Uterus (tissue), 4 donors: ENCODE measurements around the gene FTH1. TPM values are rescaled to one million over a fixed set of nuclear protein-coding genes. Genes with fewer than 3 reads are reported as not detected.
A peak's percentile ranks its signal among the peaks of the same experiment; 100 is the strongest.

Source experiments
- DNase-seq, 2 donors: peaks; one replicate each; pipeline ENCODE4 v3.0.0-alpha.2; 2019 to 2020
- H3K27ac ChIP-seq, 2 donors: fragments of 200-600 bp; sonication (generic); 1 replicate in 1 of 2; 2 replicates in 1 of 2; pipeline ENCODE4 v1.5.1; 2016 to 2018
- H3K27me3 ChIP-seq, 2 donors: fragments of 200-600 bp; sonication (generic); one replicate each; pipeline ENCODE4 v1.5.1; 2018 to 2019; ENCODE audit warnings: control low read depth in 1 of 2
- H3K36me3 ChIP-seq, 2 donors: fragments of 200-600 bp; sonication (generic); one replicate each; pipeline ENCODE4 v1.5.1; 2019; ENCODE audit warnings: control low read depth in 1 of 2
- H3K4me1 ChIP-seq, 2 donors: fragments of 200-600 bp; sonication (generic); one replicate each; pipeline ENCODE4 v1.5.1; 2018 to 2019; ENCODE audit warnings: control low read depth in 1 of 2
- H3K4me3 ChIP-seq, 2 donors: fragments of 200-600 bp; sonication (generic); 1 replicate in 1 of 2; 2 replicates in 1 of 2; pipeline ENCODE4 v1.5.1; 2018 to 2019; ENCODE audit warnings: mild to moderate bottlenecking in 1 of 2
- H3K9me3 ChIP-seq, 2 donors: fragments of 200-600 bp; sonication (generic); one replicate each; pipeline ENCODE4 v1.5.1; 2019; ENCODE audit warnings: control low read depth in 1 of 2
- POLR2A ChIP-seq, 2 donors: fragments of 450-650 bp; IDR thresholded peaks; one replicate each; pipeline ENCODE4 v1.6.1; 2016; ENCODE audit warnings: antibody characterized with exemption in 2 of 2, mild to moderate bottlenecking in 1 of 2, moderate library complexity in 1 of 2
- intact Hi-C: fragments of 100-400 bp; cut with DNase I; formaldehyde crosslinking; loops from one replicate; pipeline ENCODE4 v1.15.1; 2023; ENCODE audit warnings: low total_unique reads
- total RNA-seq, 4 donors: library from RNA; depleted of rRNA in 3 of 4; stranded (reverse); fragments of >200 nt in 3 of 4; gene quantifications; one replicate each; pipeline versions ENCODE4 v1.1.0 to v1.2.4, GENCODE V29; 2014 to 2023
- TF ChIP-seq, protein P1 (sequence below), 4 experiments: fragments of 200-600 bp in 2 of 4; fragments of 450-650 bp in 2 of 4; sonication (generic) in 2 of 4; IDR thresholded peaks; one replicate each; pipeline ENCODE4 v1.5.1; 2016 to 2019; ENCODE audit warnings: antibody characterized with exemption in 4 of 4, mild to moderate bottlenecking in 2 of 4, moderate library complexity in 1 of 4
- donor health status: DM: yes; HTN: yes; CAD: no.

FTH1 gene
- total RNA-seq, 4 donors from 2014 or later, result 402 to 1,927 (median 1,615) TPM

DNA sequence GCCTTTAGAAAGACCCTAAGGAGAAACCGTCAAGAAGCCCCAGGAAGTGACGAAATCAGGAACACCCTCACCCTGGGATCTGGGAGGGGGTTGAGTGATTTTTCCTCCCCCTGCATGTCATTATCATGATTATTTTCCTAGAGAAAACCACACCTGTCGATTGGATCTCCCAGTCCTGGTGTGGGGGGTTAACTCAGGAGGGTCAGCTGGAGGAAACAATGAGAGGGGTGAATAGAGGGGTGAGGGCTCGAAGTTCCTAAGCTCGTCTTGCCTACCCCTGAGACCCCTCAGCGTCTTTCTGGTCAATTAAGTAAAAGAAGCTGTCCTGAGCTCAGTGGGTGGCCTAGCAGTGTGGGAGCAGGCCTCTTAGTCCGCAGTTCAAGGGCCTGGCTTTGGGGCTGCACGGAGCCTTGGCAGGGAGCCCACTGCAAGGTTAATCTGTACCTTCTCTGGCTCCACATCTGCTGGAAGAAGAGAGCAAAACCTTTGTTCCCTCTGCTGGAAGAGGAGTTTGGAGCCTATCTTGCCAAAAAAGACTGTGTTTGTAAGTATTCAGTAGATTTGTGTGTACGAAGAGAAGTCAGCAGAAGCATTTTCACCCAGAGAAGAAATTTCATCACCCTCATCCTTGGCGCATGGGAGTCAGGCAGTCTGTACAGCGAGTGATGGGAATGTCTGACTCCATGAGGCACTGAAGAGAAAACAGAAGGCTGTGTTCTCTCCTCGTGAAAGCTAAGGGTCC, 34.2 kb upstream of the FTH1 start:
- Histone ChIP-seq H3K4me3 (no peak overlapping the region), H3K4me1 (peaks cover 0 to 3% of the 10 kb centered on the region in 2 donors), H3K9me3 (no peaks in the 10 kb centered on the region), H3K36me3 (no peaks in the 10 kb centered on the region), H3K27ac (peak overlapping the region in 1 of 2 donors; percentile 64), H3K27me3 (no peaks in the 10 kb centered on the region)
- TF ChIP-seq POLR2A (IDR thresholded peaks at IDR 0.05), result no peak
- TF ChIP-seq, protein P1, sequence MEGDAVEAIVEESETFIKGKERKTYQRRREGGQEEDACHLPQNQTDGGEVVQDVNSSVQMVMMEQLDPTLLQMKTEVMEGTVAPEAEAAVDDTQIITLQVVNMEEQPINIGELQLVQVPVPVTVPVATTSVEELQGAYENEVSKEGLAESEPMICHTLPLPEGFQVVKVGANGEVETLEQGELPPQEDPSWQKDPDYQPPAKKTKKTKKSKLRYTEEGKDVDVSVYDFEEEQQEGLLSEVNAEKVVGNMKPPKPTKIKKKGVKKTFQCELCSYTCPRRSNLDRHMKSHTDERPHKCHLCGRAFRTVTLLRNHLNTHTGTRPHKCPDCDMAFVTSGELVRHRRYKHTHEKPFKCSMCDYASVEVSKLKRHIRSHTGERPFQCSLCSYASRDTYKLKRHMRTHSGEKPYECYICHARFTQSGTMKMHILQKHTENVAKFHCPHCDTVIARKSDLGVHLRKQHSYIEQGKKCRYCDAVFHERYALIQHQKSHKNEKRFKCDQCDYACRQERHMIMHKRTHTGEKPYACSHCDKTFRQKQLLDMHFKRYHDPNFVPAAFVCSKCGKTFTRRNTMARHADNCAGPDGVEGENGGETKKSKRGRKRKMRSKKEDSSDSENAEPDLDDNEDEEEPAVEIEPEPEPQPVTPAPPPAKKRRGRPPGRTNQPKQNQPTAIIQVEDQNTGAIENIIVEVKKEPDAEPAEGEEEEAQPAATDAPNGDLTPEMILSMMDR (IDR thresholded peaks at IDR 0.05), result no peak
- peak; percentile 42 to 62 for DNase-seq
- intact Hi-C loops, result no loop called here

DNA sequence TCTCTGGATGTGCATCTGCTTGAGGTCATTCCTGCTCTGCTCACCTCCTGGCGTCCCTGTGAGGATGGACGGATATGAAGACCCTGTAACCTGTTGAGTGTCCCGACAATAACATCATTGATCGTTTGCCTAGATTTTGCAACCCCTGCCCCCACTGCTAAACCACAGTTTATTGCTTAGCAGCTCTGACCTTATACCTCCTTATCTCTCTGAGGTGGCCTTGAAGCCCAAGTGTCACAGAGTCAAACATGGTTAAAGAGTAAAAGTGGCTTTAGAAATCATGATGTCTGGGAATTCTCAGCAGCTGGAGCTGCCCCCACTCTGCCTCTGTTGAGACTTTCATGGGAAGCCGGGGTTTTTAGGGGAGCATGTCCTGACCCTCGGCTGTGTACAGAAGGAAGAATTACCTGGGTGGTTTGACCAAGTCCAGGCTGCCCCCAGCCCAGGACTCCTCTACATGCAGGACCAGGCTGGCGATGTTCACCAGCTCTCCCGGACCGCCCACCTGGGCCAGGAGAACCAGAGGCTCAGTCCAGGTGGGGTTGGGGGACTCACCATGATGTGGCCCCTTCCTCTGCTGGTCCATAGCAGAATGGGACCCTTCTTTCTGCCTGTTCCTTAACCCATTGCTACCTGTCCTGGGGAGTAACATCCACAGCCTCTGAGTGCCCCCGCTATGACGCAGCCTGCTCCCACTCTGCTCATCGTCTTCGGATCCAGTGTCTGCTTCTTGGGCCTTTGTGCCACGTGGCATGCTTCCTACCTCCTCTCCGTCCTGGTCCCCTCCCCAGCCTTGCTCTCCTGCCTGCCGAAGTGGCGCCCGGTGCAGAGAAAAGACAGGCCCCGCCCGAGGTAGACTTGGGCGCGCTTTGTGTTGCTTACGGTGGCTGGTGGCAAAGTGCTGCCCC, 33.4 kb upstream of the FTH1 start:
- TF ChIP-seq, protein P1 (IDR thresholded peaks at IDR 0.05), result no peak
- TF ChIP-seq POLR2A (IDR thresholded peaks at IDR 0.05), result no peak
- peak overlapping the region in 1 of 2 donors; percentile 64 for H3K27ac ChIP-seq
- H3K36me3 ChIP-seq, result no peaks in the 10 kb centered on the region
- H3K4me3 ChIP-seq, result no peak overlapping the region
- intact Hi-C loops, result no loop called here
- H3K4me1 ChIP-seq, result peaks cover 0 to 3% of the 10 kb centered on the region in 2 donors
- no peak for DNase-seq
- H3K9me3 ChIP-seq, result no peaks in the 10 kb centered on the region
- no peaks in the 10 kb centered on the region for H3K27me3 ChIP-seq

DNA sequence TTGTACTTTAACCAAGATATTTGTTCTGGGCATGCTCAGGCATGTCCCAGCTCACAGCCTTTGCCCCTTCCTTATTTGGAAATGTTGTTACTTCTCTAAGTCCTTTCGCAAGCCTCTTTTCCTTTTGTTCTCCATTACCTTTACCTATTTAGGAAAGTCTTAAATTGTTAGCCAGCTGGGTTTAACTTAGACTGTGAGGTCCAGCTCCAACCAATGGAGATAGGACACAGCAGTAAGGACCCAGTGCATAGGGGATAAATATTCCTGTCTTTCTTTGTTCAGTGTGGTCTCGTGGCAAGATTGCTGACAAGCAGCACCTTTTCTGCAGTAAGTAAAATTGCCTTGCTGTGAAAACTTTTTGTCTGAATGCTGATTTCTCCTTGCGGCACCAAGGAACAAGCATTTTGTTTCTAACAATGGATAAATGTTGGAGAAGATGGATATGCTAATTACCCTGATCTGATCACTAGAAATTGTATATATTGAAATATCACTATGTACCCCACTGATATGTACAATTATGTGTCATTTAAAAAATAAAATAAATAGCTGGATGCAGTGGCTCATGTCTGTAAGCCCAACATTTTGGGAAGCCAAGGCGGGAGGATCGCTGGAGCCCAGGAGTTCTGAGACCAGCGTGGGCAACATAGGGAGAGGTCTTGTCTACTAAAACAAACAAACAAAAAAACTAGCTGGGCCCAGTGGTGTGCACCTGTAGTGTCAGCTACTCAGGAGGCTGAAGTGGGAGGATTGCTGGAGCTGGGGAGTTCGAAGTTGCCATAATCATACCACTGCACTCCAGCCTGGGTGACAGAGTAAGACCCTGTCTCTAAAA, 31.9 kb upstream of the FTH1 start:
- DNase-seq, result no peak
- Histone ChIP-seq H3K4me1 (no peaks in the 10 kb centered on the region), H3K27ac (no peak overlapping the region), H3K27me3 (no peaks in the 10 kb centered on the region), H3K4me3 (no peak overlapping the region), H3K9me3 (no peaks in the 10 kb centered on the region), H3K36me3 (no peaks in the 10 kb centered on the region)
- TF ChIP-seq POLR2A (IDR thresholded peaks at IDR 0.05), result no peak
- TF ChIP-seq, protein P1 (IDR thresholded peaks at IDR 0.05), result no peak
- intact Hi-C loops, result no loop called here

DNA sequence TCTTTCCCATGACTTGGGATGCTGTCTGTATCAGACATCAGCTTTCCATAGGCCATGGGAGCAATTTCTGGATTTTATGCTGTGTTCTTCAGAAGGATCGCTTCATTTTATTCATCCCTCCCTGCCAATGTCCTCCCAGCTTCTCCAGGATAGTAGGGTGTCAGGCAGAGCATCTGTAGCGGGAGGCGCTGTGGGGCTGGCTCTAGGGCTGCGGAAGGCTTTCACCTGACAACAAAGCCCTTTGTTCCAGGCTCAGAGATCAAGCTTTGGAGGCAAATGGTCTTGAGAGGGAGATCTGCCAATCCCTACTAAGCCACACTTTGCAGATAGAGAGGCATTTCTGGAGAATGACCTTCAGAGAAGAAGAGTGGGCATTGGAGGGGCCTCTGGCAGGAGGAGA, 29.5 kb upstream of the FTH1 start:
- DNase-seq, result no peak
- intact Hi-C loops, result no loop called here
- no peaks in the 10 kb centered on the region for H3K36me3 ChIP-seq

More for the DNA sequence above, 29.5 kb upstream of the FTH1 start:
- H3K27me3 ChIP-seq, result no peaks in the 10 kb centered on the region
- no peak overlapping the region for H3K27ac ChIP-seq
- no peak overlapping the region for H3K4me3 ChIP-seq
- H3K4me1 ChIP-seq, result no peaks in the 10 kb centered on the region
- no peaks in the 10 kb centered on the region for H3K9me3 ChIP-seq
- no peak for TF ChIP-seq POLR2A (IDR thresholded peaks at IDR 0.05)
- TF ChIP-seq, protein P1 (IDR thresholded peaks at IDR 0.05), result no peak
